Measurements from ENCODE around the gene LRMDA. TPM values are rescaled to one million over a fixed set of nuclear protein-coding genes. Genes with fewer than 3 reads are reported as not detected.

LRMDA gene
- total and polyA plus RNA-seq, 10 of the 15 experiments (the other 5 are each of a cell fraction or from before 2014, with no cell fraction given), result 0.07 to 0.54 (median 0.29) TPM; not detected in 4

DNA sequence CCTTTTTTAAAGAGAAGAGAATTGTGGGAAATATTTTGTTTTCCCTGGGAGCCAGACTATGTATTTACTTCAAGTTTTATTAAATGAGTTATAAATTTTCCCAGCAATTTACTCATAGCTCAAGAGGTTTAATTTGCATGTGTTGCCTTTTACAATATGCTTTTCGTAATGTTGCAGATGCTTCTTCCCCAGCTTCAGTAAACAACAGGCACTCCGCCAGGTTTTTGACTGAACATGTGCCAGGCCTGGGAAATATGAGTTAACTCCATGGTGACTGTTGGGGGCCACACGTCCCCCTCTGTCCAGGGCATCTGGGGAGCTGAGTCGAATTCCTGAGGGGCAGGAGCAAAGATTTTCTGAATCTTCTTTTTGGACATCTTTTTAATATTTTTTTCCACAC, 545.7 kb downstream of the LRMDA start (continued):
- TF ChIP-seq, protein P1, sequence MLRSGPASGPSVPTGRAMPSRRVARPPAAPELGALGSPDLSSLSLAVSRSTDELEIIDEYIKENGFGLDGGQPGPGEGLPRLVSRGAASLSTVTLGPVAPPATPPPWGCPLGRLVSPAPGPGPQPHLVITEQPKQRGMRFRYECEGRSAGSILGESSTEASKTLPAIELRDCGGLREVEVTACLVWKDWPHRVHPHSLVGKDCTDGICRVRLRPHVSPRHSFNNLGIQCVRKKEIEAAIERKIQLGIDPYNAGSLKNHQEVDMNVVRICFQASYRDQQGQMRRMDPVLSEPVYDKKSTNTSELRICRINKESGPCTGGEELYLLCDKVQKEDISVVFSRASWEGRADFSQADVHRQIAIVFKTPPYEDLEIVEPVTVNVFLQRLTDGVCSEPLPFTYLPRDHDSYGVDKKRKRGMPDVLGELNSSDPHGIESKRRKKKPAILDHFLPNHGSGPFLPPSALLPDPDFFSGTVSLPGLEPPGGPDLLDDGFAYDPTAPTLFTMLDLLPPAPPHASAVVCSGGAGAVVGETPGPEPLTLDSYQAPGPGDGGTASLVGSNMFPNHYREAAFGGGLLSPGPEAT (IDR thresholded peaks at IDR 0.05; ENCODE audit: low read depth), result no peak

DNA sequence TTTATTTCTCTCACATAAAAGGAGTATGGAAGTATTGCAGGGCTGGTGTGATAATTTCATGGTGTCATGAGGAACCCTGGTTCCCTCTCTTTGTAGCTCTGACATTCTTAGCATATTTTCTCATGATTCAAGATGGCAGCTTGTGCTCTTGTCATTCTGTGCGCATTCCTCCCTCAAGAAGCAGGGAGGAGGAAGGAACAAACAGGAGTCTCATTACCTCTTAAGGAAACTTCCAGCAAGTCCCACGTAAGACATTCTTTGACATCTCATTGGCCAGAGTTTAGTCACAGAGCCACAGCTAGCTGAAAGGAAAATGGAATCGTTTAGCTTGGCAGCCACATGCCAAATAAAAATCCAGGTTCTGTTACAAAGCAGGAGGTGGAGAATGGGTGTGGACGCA, 546.8 kb downstream of the LRMDA start:
- no peaks in the 10 kb centered on the region for H3K36me3 ChIP-seq (ENCODE audit: control insufficient read depth in 2 of 2, insufficient read depth in 2 of 2, low read length in 1 of 2)
- in situ Hi-C loops (cut with MboI), result no loop called here
- H3K27ac ChIP-seq (ENCODE audit: control insufficient read depth, insufficient read depth), result no peak overlapping the region
- WGBS (ENCODE audit: insufficient coverage, insufficient replicate concordance, low lambda C conversion rate, missing lambda C conversion rate), result 13% methylated on average over 3 of the region's 4 CpGs
- no peak overlapping the region for H3K4me2 ChIP-seq (ENCODE audit: control insufficient read depth, insufficient read depth)
- no TSS peak for BruUV-seq (replicated peaks)
- H3K9ac ChIP-seq (ENCODE audit: control insufficient read depth, insufficient read depth, low read length), result no peak overlapping the region
- no peaks in the 10 kb centered on the region for H4K20me1 ChIP-seq (ENCODE audit: control insufficient read depth, insufficient read depth)
- H3K9me3 ChIP-seq (replicated peaks; ENCODE audit: control insufficient read depth, insufficient read depth, low read length), result no peaks in the 10 kb centered on the region
- ChIA-PET SMC1A (ENCODE audit: uncharacterized antibody, unreplicated experiment) (no interaction called here), RAD21 (ENCODE audit: unreplicated experiment) (no interaction called here), POLR2A (no interaction called here), CTCF (interaction anchor here (1.7 kb wide), 1 partner anchor 9 kb away, joined by 4 read pairs; no protein-coding TSS in a partner anchor)
- no peaks in the 10 kb centered on the region; a peak in 1 of 4 replicates for H3K27me3 ChIP-seq (replicated peaks in 1 of 2; ENCODE audit: control insufficient read depth in 2 of 2, insufficient read depth in 2 of 2, low read length in 1 of 2)
- no peak overlapping the region for H2AFZ ChIP-seq (ENCODE audit: control insufficient read depth, low read depth, low read length)
- no peak for ATAC-seq
- intact Hi-C loops (cut with micrococcal nuclease; ENCODE audit: unreplicated experiment), result no loop called here
- no peak overlapping the region for H3K4me3 ChIP-seq
- no peaks in the 10 kb centered on the region for H3K79me2 ChIP-seq (ENCODE audit: control insufficient read depth, insufficient read depth, low read length)
- H3K4me1 ChIP-seq (ENCODE audit: control insufficient read depth, insufficient read depth, low read length), result no peaks in the 10 kb centered on the region
- FAIRE-seq, result no peak
- no peak for DNase-seq (ENCODE audit: low read depth, low spot score)
- no peak for TF ChIP-seq MXI1 (IDR thresholded peaks at IDR 0.05; ENCODE audit: low read depth, low read length)
- no peak for TF ChIP-seq ZNF207 (IDR thresholded peaks at IDR 0.05; ENCODE audit: borderline replicate concordance)
- no peak for TF ChIP-seq SRF (IDR thresholded peaks at IDR 0.05; ENCODE audit: low read depth in 2 of 2, low read length in 2 of 2)
- TF ChIP-seq TBL1XR1 (IDR thresholded peaks at IDR 0.05; ENCODE audit: low read depth, low read length), result no peak
- TF ChIP-seq, protein P1 (IDR thresholded peaks at IDR 0.05; ENCODE audit: low read depth), result no peak
- TF ChIP-seq MEF2A (IDR thresholded peaks at IDR 0.05; ENCODE audit: insufficient read depth, low read depth, low read length), result no peak
- TF ChIP-seq, protein P2, sequence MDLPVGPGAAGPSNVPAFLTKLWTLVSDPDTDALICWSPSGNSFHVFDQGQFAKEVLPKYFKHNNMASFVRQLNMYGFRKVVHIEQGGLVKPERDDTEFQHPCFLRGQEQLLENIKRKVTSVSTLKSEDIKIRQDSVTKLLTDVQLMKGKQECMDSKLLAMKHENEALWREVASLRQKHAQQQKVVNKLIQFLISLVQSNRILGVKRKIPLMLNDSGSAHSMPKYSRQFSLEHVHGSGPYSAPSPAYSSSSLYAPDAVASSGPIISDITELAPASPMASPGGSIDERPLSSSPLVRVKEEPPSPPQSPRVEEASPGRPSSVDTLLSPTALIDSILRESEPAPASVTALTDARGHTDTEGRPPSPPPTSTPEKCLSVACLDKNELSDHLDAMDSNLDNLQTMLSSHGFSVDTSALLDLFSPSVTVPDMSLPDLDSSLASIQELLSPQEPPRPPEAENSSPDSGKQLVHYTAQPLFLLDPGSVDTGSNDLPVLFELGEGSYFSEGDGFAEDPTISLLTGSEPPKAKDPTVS (IDR thresholded peaks at IDR 0.05; ENCODE audit: low read depth, low read length), result no peak
- no peak for TF ChIP-seq EP300 (IDR thresholded peaks at IDR 0.05; ENCODE audit: borderline replicate concordance in 1 of 2, control insufficient read depth in 1 of 2, low read depth in 2 of 2, low read length in 2 of 2)
- no peak for TF ChIP-seq RAD21 (IDR thresholded peaks at IDR 0.05; ENCODE audit: insufficient read depth, low read depth, low read length)
- TF ChIP-seq FOXK2 (IDR thresholded peaks at IDR 0.05), result no peak
- TF ChIP-seq, protein P3, sequence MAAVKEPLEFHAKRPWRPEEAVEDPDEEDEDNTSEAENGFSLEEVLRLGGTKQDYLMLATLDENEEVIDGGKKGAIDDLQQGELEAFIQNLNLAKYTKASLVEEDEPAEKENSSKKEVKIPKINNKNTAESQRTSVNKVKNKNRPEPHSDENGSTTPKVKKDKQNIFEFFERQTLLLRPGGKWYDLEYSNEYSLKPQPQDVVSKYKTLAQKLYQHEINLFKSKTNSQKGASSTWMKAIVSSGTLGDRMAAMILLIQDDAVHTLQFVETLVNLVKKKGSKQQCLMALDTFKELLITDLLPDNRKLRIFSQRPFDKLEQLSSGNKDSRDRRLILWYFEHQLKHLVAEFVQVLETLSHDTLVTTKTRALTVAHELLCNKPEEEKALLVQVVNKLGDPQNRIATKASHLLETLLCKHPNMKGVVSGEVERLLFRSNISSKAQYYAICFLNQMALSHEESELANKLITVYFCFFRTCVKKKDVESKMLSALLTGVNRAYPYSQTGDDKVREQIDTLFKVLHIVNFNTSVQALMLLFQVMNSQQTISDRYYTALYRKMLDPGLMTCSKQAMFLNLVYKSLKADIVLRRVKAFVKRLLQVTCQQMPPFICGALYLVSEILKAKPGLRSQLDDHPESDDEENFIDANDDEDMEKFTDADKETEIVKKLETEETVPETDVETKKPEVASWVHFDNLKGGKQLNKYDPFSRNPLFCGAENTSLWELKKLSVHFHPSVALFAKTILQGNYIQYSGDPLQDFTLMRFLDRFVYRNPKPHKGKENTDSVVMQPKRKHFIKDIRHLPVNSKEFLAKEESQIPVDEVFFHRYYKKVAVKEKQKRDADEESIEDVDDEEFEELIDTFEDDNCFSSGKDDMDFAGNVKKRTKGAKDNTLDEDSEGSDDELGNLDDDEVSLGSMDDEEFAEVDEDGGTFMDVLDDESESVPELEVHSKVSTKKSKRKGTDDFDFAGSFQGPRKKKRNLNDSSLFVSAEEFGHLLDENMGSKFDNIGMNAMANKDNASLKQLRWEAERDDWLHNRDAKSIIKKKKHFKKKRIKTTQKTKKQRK (IDR thresholded peaks at IDR 0.05; ENCODE audit: low read depth, low read length), result no peak
- TF ChIP-seq ZNF384 (IDR thresholded peaks at IDR 0.05; ENCODE audit: borderline replicate concordance, low read depth, low read length), result no peak
- TF ChIP-seq POLR2AphosphoS2 (IDR thresholded peaks at IDR 0.05; ENCODE audit: low read depth, low read length), result no peak
- TF ChIP-seq NR2F1 (conservative IDR thresholded peaks at IDR 0.05), result no peak

Measured in GM12878 (cell line).